H9 (cell line): ENCODE results near the gene PM20D2. TPM values are rescaled to one million over a fixed set of nuclear protein-coding genes. Genes with fewer than 3 reads are reported as not detected.

Source experiments
- DNase-seq: peaks from one replicate; pipeline ENCODE4 v3.0.0-alpha.2; 2017
- H2AFZ ChIP-seq: one replicate; pipeline ENCODE4 v1.6.1; 2013; ENCODE audit warnings: mild to moderate bottlenecking, low read length, control low read depth, moderate library complexity
- H2AK5ac ChIP-seq: 2 replicates; pipeline ENCODE4 v1.6.1; 2013; ENCODE audit warnings: low read length, control low read depth, mixed read lengths; ENCODE audit not compliant: insufficient read length
- H2BK120ac ChIP-seq: one replicate; pipeline ENCODE4 v1.6.1; 2013; ENCODE audit warnings: low read depth, mild to moderate bottlenecking, low read length, control low read depth, inconsistent platforms; ENCODE audit not compliant: poor library complexity, severe bottlenecking
- H2BK12ac ChIP-seq: 2 replicates; pipeline ENCODE4 v1.6.1; 2013; ENCODE audit warnings: low read length, control low read depth, mixed read lengths, low read depth; ENCODE audit not compliant: insufficient read length
- H2BK15ac ChIP-seq: 2 replicates; pipeline ENCODE4 v1.6.1; 2013; ENCODE audit warnings: low read depth, low read length, control low read depth
- H2BK20ac ChIP-seq: one replicate; pipeline ENCODE4 v1.6.1; 2013; ENCODE audit warnings: low read depth, mild to moderate bottlenecking, low read length, control low read depth, inconsistent platforms; ENCODE audit not compliant: poor library complexity, severe bottlenecking
- H2BK5ac ChIP-seq: 2 replicates; pipeline ENCODE4 v1.6.1; 2013; ENCODE audit warnings: low read length, control low read depth, mixed read lengths; ENCODE audit not compliant: insufficient read length
- H3K14ac ChIP-seq: 2 replicates; pipeline ENCODE4 v1.6.1; 2013; ENCODE audit warnings: low read length, control low read depth; ENCODE audit not compliant: insufficient read depth
- H3K18ac ChIP-seq: 2 replicates; pipeline ENCODE4 v1.6.1; 2013; ENCODE audit warnings: low read depth, mild to moderate bottlenecking, mixed read lengths, low read length, control low read depth; ENCODE audit not compliant: insufficient read length
- H3K23ac ChIP-seq: 2 replicates; pipeline ENCODE4 v1.6.1; 2013; ENCODE audit warnings: low read length, control low read depth, mixed read lengths, low read depth; ENCODE audit not compliant: insufficient read length
- H3K23me2 ChIP-seq: 2 replicates; pipeline ENCODE4 v1.6.1; 2013; ENCODE audit warnings: low read depth, mild to moderate bottlenecking, mixed read lengths, low read length, control low read depth; ENCODE audit not compliant: insufficient read length, poor library complexity, severe bottlenecking
- H3K27ac ChIP-seq: 2 replicates; pipeline ENCODE4 v1.5.1; 2013; ENCODE audit warnings: low read length, control low read depth, mixed read lengths, low read depth; ENCODE audit not compliant: insufficient read length
- H3K27me3 ChIP-seq: 2 replicates; pipeline ENCODE4 v1.6.1; 2013; ENCODE audit warnings: low read length, control low read depth, inconsistent platforms; ENCODE audit not compliant: insufficient read depth
- H3K4ac ChIP-seq: 2 replicates; pipeline ENCODE4 v1.6.1; 2013; ENCODE audit warnings: low read depth, mild to moderate bottlenecking, control low read depth, inconsistent platforms, low read length, moderate library complexity
- H3K4me1 ChIP-seq: 2 replicates; pipeline ENCODE4 v1.6.1; 2013; ENCODE audit warnings: low read length, control low read depth, inconsistent platforms; ENCODE audit not compliant: insufficient read depth
- H3K4me2 ChIP-seq: 2 replicates; pipeline ENCODE4 v1.6.1; 2013; ENCODE audit warnings: low read length, control low read depth, mixed read lengths; ENCODE audit not compliant: insufficient read length, insufficient read depth
- H3K56ac ChIP-seq: 2 replicates; pipeline ENCODE4 v1.6.1; 2013; ENCODE audit warnings: low read depth, mild to moderate bottlenecking, mixed read lengths, low read length, control low read depth; ENCODE audit not compliant: insufficient read length
- H3K79me1 ChIP-seq: 2 replicates; pipeline ENCODE4 v1.6.1; 2013; ENCODE audit warnings: low read depth, mild to moderate bottlenecking, moderate library complexity, low read length, control low read depth, inconsistent platforms; ENCODE audit not compliant: insufficient read depth, poor library complexity, severe bottlenecking
- H3K79me2 ChIP-seq: 2 replicates; pipeline ENCODE4 v1.6.1; 2013; ENCODE audit warnings: low read length, control low read depth, inconsistent platforms; ENCODE audit not compliant: insufficient read depth
- H3K9ac ChIP-seq: 2 replicates; pipeline ENCODE4 v1.6.1; 2013; ENCODE audit warnings: low read length, control low read depth, mixed read lengths; ENCODE audit not compliant: insufficient read length; ENCODE audit errors: extremely low read depth
- H3K9me3 ChIP-seq: one replicate; pipeline ENCODE4 v1.6.1; 2013; ENCODE audit warnings: low read depth, low read length, inconsistent platforms; ENCODE audit not compliant: control insufficient read depth
- H3T11ph ChIP-seq: one replicate; pipeline ENCODE4 v1.6.1; 2013; ENCODE audit warnings: mild to moderate bottlenecking, low read length, control low read depth, inconsistent platforms
- H4K20me1 ChIP-seq: one replicate; pipeline ENCODE4 v1.6.1; 2013; ENCODE audit not compliant: control insufficient read depth, insufficient read length, insufficient read depth
- H4K5ac ChIP-seq: 2 replicates; pipeline ENCODE4 v1.6.1; 2013; ENCODE audit warnings: low read depth, mild to moderate bottlenecking, mixed read lengths, low read length, control low read depth; ENCODE audit not compliant: insufficient read length
- H4K8ac ChIP-seq: replicated peaks from 2 replicates; pipeline ENCODE4 v1.6.1; 2013; ENCODE audit warnings: low read length, control low read depth, mixed read lengths, low read depth; ENCODE audit not compliant: insufficient read length
- H4K91ac ChIP-seq: 2 replicates; pipeline ENCODE4 v1.6.1; 2013; ENCODE audit warnings: low read depth, mild to moderate bottlenecking, moderate library complexity, mixed read lengths, low read length, control low read depth; ENCODE audit not compliant: insufficient read length
- H3K27ac Mint-ChIP-seq, 3 experiments: 2 replicates in 2 of 3; 3 replicates in 1 of 3; pipeline ENCODE4 v1.8.0; 2020 to 2021; ENCODE audit warnings: mixed read lengths in 3 of 3, mild to moderate bottlenecking in 1 of 3, moderate library complexity in 1 of 3
- H3K27me3 Mint-ChIP-seq: 2 replicates; pipeline ENCODE4 v1.8.0; 2021; ENCODE audit warnings: low read depth, mild to moderate bottlenecking, moderate library complexity, mixed read lengths
- H3K36me3 Mint-ChIP-seq, 3 experiments: 2 replicates in 2 of 3; 3 replicates in 1 of 3; pipeline ENCODE4 v1.8.0; 2020 to 2021; ENCODE audit warnings: low read depth in 3 of 3, mixed read lengths in 3 of 3; ENCODE audit not compliant: insufficient read depth in 1 of 3
- H3K4me1 Mint-ChIP-seq, 2 experiments: 2 replicates each; pipeline ENCODE4 v1.8.0; 2020; ENCODE audit warnings: mixed read lengths in 2 of 2
- H3K4me3 Mint-ChIP-seq, 2 experiments: 2 replicates in 1 of 2; 3 replicates in 1 of 2; pipeline ENCODE4 v1.8.0; 2020 to 2021; ENCODE audit warnings: mild to moderate bottlenecking in 2 of 2, mixed read lengths in 2 of 2, moderate library complexity in 1 of 2
- H3K9me3 Mint-ChIP-seq, 2 experiments: 2 replicates in 1 of 2; 3 replicates in 1 of 2; pipeline ENCODE4 v1.8.0; 2020; ENCODE audit warnings: mild to moderate bottlenecking in 2 of 2, mixed read lengths in 2 of 2, moderate library complexity in 1 of 2
- WGBS: extraction: QIAGEN DNeasy Blood & Tissue Kit; methylation state at CpG from one replicate; pipeline ENCODE4 v1.1.7; 2013; ENCODE audit warnings: missing lambda C conversion rate, low lambda C conversion rate, mixed read lengths; ENCODE audit not compliant: insufficient read length; ENCODE audit errors: extremely low coverage; 5-methylcytosine and 5-hydroxymethylcytosine counted together
- total RNA-seq: library from RNA; stranded (reverse); gene quantifications from 2 replicates; pipeline ENCODE4 v1.2.1, GENCODE V29; 2021
- TF ChIP-seq, protein P1 (sequence below): fragments of 200-600 bp; sonication (generic); conservative IDR thresholded peaks from 3 replicates; pipeline ENCODE4 v1.8.0; 2021; ENCODE audit warnings: antibody characterized with exemption, mild to moderate bottlenecking

Gene PM20D2
- total RNA-seq, 1 experiment from 2014 or later, result 8.3 TPM

DNA sequence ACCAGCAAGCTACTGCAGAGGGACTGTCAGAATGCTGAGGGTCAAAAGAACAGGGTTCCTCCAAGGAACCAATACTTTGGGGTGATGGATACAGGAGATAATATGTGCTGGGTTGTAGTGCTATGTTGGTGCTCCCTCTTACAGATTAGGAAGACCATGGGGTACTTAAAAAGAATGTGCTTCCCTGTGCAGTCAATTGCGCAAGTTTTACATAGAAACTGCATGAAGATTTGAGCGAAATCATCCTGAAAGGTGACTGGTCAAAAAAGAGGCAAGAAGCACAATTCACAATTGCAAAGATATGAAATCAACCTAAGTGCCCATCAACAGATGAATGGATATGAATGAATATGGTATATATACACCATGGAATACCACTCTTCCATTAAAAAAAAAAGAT is 37.4 kb downstream of the PM20D2 start:
- no peaks in the 10 kb centered on the region; a peak in 1 of 5 replicates for H3K9me3 Mint-ChIP-seq
- H3K79me1 ChIP-seq, result no peaks in the 10 kb centered on the region

More for the DNA sequence above, 37.4 kb downstream of the PM20D2 start:
- no peak overlapping the region for H3K14ac ChIP-seq
- WGBS, result no CpG with 5 or more reads among the region's 2 CpGs
- no peaks in the 10 kb centered on the region for H3K9me3 ChIP-seq
- no peak overlapping the region for H2AK5ac ChIP-seq
- H3K27ac ChIP-seq, result no peak overlapping the region
- no peak overlapping the region for H2AFZ ChIP-seq
- no peak overlapping the region for H3K23ac ChIP-seq
- no peak overlapping the region for H2BK5ac ChIP-seq
- no peak overlapping the region for H4K91ac ChIP-seq
- no peaks in the 10 kb centered on the region for H3K27me3 ChIP-seq
- H3K36me3 Mint-ChIP-seq, result no peaks in the 10 kb centered on the region
- H3K56ac ChIP-seq, result no peak overlapping the region
- H2BK120ac ChIP-seq, result no peak overlapping the region
- H4K8ac ChIP-seq, result no peak overlapping the region
- no peak overlapping the region for H3K4ac ChIP-seq
- TF ChIP-seq, protein P1, sequence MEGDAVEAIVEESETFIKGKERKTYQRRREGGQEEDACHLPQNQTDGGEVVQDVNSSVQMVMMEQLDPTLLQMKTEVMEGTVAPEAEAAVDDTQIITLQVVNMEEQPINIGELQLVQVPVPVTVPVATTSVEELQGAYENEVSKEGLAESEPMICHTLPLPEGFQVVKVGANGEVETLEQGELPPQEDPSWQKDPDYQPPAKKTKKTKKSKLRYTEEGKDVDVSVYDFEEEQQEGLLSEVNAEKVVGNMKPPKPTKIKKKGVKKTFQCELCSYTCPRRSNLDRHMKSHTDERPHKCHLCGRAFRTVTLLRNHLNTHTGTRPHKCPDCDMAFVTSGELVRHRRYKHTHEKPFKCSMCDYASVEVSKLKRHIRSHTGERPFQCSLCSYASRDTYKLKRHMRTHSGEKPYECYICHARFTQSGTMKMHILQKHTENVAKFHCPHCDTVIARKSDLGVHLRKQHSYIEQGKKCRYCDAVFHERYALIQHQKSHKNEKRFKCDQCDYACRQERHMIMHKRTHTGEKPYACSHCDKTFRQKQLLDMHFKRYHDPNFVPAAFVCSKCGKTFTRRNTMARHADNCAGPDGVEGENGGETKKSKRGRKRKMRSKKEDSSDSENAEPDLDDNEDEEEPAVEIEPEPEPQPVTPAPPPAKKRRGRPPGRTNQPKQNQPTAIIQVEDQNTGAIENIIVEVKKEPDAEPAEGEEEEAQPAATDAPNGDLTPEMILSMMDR, result no peak
- no peak overlapping the region for H3K4me3 Mint-ChIP-seq
- no peak overlapping the region for H3T11ph ChIP-seq
- H3K27me3 Mint-ChIP-seq, result peaks cover 4% of the 10 kb centered on the region
- no peaks in the 10 kb centered on the region for H4K20me1 ChIP-seq
- no peak overlapping the region for H2BK15ac ChIP-seq
- peaks cover 0 to 3% of the 10 kb centered on the region in 2 experiments; a peak in 1 of 4 replicates for H3K4me1 Mint-ChIP-seq
- H2BK20ac ChIP-seq, result no peak overlapping the region
- H3K9ac ChIP-seq, result no peak overlapping the region
- no peak overlapping the region for H4K5ac ChIP-seq
- H3K4me2 ChIP-seq, result no peak overlapping the region
- no peak for DNase-seq
- no peak overlapping the region for H2BK12ac ChIP-seq
- H3K4me1 ChIP-seq, result no peaks in the 10 kb centered on the region
- no peaks in the 10 kb centered on the region for H3K23me2 ChIP-seq
- H3K79me2 ChIP-seq, result no peaks in the 10 kb centered on the region
- H3K27ac Mint-ChIP-seq, result no peak overlapping the region
- H3K18ac ChIP-seq, result no peak overlapping the region
